Gastroesophageal sphincter (tissue), 4 donors: ENCODE measurements around the gene DMAP1. TPM values are rescaled to one million over a fixed set of nuclear protein-coding genes. Genes with fewer than 3 reads are reported as not detected.

Source experiments
- ATAC-seq: fragments of 150-250 bp; one replicate; pipeline ENCODE4 v1.9.1; 2016; ENCODE audit warnings: mild to moderate bottlenecking, moderate library complexity
- H3K27ac ChIP-seq, 4 donors: fragments of 200-600 bp; sonication (generic) in 3 of 4; 1 replicate in 3 of 4; 2 replicates in 1 of 4; pipeline ENCODE4 v1.5.1; 2016 to 2019
- H3K27me3 ChIP-seq: fragments of 200-600 bp; sonication (generic); one replicate; pipeline ENCODE4 v1.5.1; 2019
- H3K36me3 ChIP-seq, 2 donors: fragments of 200-600 bp; sonication (generic); one replicate each; pipeline ENCODE4 v1.5.1; 2019; ENCODE audit warnings: control low read depth in 1 of 2
- H3K4me1 ChIP-seq, 3 donors: fragments of 200-600 bp; sonication (generic); 1 replicate in 2 of 3; 2 replicates in 1 of 3; pipeline ENCODE4 v1.5.1; 2016 to 2019; ENCODE audit warnings: control low read depth in 2 of 3
- H3K4me3 ChIP-seq, 2 donors: fragments of 200-600 bp; sonication (generic); one replicate each; pipeline ENCODE4 v1.5.1; 2019; ENCODE audit warnings: mild to moderate bottlenecking in 1 of 2, moderate library complexity in 1 of 2
- H3K9me3 ChIP-seq, 3 donors: fragments of 200-600 bp; sonication (generic); one replicate each; pipeline ENCODE4 v1.5.1; 2017 to 2019; ENCODE audit warnings: control low read depth in 2 of 3
- EP300 ChIP-seq: sonication (generic); formaldehyde crosslinking; IDR thresholded peaks from one replicate; pipeline ENCODE4 v1.6.1; 2017; ENCODE audit warnings: antibody characterized with exemption, mild to moderate bottlenecking
- POLR2A ChIP-seq, 2 donors: fragments of 450-650 bp; IDR thresholded peaks; one replicate each; pipeline ENCODE4 v1.6.1; 2017; ENCODE audit warnings: antibody characterized with exemption in 2 of 2, mild to moderate bottlenecking in 2 of 2, moderate library complexity in 1 of 2
- POLR2AphosphoS5 ChIP-seq: sonication (generic); formaldehyde crosslinking; IDR thresholded peaks from one replicate; pipeline ENCODE4 v1.6.1; 2017; ENCODE audit warnings: antibody characterized with exemption
- WGBS, 2 donors: methylation state at CpG; one replicate each; pipeline ENCODE4 v1.1.5; 2018; ENCODE audit warnings: low coverage in 1 of 2; 5-methylcytosine and 5-hydroxymethylcytosine counted together
- total RNA-seq, 4 donors: library from RNA; depleted of rRNA; stranded (reverse); fragments of >200 nt; gene quantifications; one replicate each; pipeline ENCODE4 v1.1.0, GENCODE V29; 2016
- TF ChIP-seq, protein P1 (sequence below), 4 experiments: fragments of 200-600 bp in 2 of 4; fragments of 450-650 bp in 2 of 4; sonication (generic) in 1 of 4; IDR thresholded peaks; one replicate each; pipeline ENCODE4 v1.5.1; 2017 to 2019; ENCODE audit warnings: antibody characterized with exemption in 4 of 4, mild to moderate bottlenecking in 2 of 4, moderate library complexity in 2 of 4

The DMAP1 gene
- total RNA-seq, 4 donors from 2014 or later = 28.0 to 37.1 (median 33.7) TPM

DNA sequence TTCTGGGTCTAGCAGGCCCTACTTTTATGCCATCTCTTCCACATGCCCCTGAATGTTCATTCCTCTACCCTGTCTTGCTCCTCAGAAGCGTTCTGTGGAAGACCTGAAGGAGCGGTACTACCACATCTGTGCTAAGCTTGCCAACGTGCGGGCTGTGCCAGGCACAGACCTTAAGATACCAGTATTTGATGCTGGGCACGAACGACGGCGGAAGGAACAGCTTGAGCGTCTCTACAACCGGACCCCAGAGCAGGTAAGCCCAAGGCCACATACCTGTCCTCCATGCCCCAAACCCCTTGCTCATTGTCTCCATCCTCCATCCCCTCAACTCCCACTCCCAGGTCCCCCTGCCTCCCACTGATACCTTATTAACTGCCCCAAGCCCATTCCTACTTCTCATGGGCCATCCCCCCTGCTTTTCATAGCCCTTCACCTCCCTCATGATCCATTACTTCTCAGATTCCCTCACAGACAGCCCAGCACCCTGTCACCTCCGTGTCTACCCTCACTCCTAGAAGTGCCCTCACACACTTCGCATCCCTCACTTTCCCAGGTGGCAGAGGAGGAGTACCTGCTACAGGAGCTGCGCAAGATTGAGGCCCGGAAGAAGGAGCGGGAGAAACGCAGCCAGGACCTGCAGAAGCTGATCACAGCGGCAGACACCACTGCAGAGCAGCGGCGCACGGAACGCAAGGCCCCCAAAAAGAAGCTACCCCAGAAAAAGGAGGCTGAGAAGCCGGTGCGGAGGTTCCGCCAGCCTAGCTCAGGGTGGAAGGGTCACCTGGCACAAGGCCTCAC lies 5.4 kb downstream of the DMAP1 start:
- ATAC-seq = no peak
- Histone ChIP-seq H3K9me3 (no peaks in the 10 kb centered on the region), H3K4me3 (no peak overlapping the region), H3K27me3 (no peaks in the 10 kb centered on the region), H3K27ac (no peak overlapping the region), H3K36me3 (peaks cover 0 to 90% of the 10 kb centered on the region in 2 donors), H3K4me1 (peaks cover 0 to 25% (median 9%) of the 10 kb centered on the region in 3 donors)
- TF ChIP-seq POLR2A (IDR thresholded peaks at IDR 0.05) = no peak
- TF ChIP-seq, protein P1, sequence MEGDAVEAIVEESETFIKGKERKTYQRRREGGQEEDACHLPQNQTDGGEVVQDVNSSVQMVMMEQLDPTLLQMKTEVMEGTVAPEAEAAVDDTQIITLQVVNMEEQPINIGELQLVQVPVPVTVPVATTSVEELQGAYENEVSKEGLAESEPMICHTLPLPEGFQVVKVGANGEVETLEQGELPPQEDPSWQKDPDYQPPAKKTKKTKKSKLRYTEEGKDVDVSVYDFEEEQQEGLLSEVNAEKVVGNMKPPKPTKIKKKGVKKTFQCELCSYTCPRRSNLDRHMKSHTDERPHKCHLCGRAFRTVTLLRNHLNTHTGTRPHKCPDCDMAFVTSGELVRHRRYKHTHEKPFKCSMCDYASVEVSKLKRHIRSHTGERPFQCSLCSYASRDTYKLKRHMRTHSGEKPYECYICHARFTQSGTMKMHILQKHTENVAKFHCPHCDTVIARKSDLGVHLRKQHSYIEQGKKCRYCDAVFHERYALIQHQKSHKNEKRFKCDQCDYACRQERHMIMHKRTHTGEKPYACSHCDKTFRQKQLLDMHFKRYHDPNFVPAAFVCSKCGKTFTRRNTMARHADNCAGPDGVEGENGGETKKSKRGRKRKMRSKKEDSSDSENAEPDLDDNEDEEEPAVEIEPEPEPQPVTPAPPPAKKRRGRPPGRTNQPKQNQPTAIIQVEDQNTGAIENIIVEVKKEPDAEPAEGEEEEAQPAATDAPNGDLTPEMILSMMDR (IDR thresholded peaks at IDR 0.05) = no peak
- TF ChIP-seq POLR2AphosphoS5 = no peak
- no peak for TF ChIP-seq EP300
- 86% methylated on average over 1 of the region's 24 CpGs; no CpG with 5 or more reads in 1 of the 2 donors for WGBS, 2 donors

DNA sequence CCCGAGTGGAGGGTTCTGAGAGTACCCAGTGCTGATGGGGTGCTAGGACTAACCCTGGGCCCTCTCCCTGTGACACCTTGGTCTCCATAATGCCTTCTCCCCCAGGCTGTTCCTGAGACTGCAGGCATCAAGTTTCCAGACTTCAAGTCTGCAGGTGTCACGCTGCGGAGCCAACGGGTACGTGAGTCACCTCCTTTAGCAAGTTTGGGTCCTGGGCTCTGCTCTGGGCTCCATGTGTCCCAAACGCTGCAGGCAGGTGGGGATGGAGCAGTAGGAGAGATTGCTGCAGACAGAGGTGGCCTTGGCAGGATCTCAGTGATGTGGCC lies 6.0 kb downstream of the DMAP1 start:
- TF ChIP-seq POLR2A (IDR thresholded peaks at IDR 0.05) (no peak), EP300 (no peak), POLR2AphosphoS5 (no peak)
- TF ChIP-seq, protein P1 (IDR thresholded peaks at IDR 0.05) = no peak
- Histone ChIP-seq H3K4me1 (peaks cover 0 to 19% (median 3%) of the 10 kb centered on the region in 3 donors), H3K36me3 (peaks cover 0 to 90% of the 10 kb centered on the region in 2 donors), H3K27me3 (no peaks in the 10 kb centered on the region), H3K4me3 (no peak overlapping the region), H3K9me3 (no peaks in the 10 kb centered on the region), H3K27ac (no peak overlapping the region)
- WGBS, 2 donors = 40 to 80% methylated on average over 1 of the region's 6 CpGs
- ATAC-seq = no peak

DNA sequence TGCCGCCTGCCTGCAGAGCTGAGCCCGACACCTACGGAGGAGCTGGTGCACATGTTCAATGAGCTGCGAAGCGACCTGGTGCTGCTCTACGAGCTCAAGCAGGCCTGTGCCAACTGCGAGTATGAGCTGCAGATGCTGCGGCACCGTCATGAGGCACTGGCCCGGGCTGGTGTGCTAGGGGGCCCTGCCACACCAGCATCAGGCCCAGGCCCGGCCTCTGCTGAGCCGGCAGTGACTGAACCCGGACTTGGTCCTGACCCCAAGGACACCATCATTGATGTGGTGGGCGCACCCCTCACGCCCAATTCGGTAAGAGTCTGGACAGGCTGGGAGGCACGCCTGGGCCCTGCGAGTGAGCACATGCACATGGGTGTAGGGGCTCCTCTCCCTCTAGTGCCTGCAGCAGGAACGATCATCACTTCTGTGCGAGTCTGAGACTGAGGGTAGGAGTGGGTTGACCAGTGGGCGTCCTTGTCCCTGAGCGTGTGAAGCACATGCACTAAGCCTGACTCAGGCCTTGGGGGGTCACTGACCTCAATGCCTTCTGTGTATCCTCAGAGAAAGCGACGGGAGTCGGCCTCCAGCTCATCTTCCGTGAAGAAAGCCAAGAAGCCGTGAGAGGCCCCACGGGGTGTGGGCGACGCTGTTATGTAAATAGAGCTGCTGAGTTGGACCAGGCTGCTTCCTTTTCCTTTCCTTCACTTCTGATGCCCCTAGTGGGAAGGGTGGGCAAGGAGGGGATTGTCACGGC lies 6.9 kb downstream of the DMAP1 start:
- ATAC-seq = no peak
- WGBS, 2 donors = 50 to 53% methylated on average over 1 to 10 of the region's 31 CpGs
- peaks cover 0 to 81% of the 10 kb centered on the region in 2 donors for H3K36me3 ChIP-seq

DNA sequence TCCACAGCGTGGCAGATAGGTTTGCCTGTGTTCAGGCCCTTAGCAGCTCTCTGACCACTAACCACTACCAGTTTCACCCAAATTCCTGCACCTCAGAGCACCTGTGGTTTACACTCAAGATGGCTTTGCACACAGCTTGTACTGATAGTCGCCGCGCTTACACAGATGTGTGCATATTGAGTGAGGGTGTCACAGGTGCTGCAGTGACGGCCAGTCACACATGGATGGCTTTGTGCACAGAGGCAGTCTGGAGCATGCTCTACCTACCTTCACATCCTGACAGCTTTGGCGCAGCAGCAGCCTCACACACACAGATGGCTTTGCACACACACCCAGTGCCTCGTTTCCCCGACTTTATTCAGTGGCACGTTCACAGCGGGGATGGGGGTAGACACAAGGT lies 7.5 kb downstream of the DMAP1 start:
- Histone ChIP-seq H3K27me3 (no peaks in the 10 kb centered on the region), H3K36me3 (peaks cover 0 to 75% of the 10 kb centered on the region in 2 donors), H3K4me1 (peaks cover 0 to 12% (median 0%) of the 10 kb centered on the region in 3 donors), H3K4me3 (no peak overlapping the region), H3K27ac (no peak overlapping the region), H3K9me3 (no peaks in the 10 kb centered on the region)
- TF ChIP-seq POLR2AphosphoS5 (no peak), POLR2A (IDR thresholded peaks at IDR 0.05) (no peak), EP300 (no peak)
- TF ChIP-seq, protein P1 (IDR thresholded peaks at IDR 0.05) = no peak
- ATAC-seq = no peak
- 60 to 91% methylated on average over 4 to 5 of the region's 10 CpGs for WGBS, 2 donors

More for the DNA sequence above, 6.9 kb downstream of the DMAP1 start:
- no peaks in the 10 kb centered on the region for H3K27me3 ChIP-seq
- H3K27ac ChIP-seq = no peak overlapping the region
- H3K4me3 ChIP-seq = no peak overlapping the region
- H3K9me3 ChIP-seq = no peaks in the 10 kb centered on the region
- TF ChIP-seq, protein P1 (IDR thresholded peaks at IDR 0.05) = no peak
- TF ChIP-seq POLR2AphosphoS5 = no peak
- no peak for TF ChIP-seq POLR2A (IDR thresholded peaks at IDR 0.05)
- TF ChIP-seq EP300 = no peak
- peaks cover 0 to 12% (median 0%) of the 10 kb centered on the region in 3 donors for H3K4me1 ChIP-seq
